GM19238 (cell line): ENCODE data around the gene CPSF4L.
"Not testable (repeated sequence)": the region's sequence is repeated elsewhere in the genome, so short reads cannot be mapped to it uniquely, and the experiment has no call there.

Source experiments
- DNase-seq: peaks from one replicate; pipeline ENCODE4 v3.0.0; 2011; ENCODE audit warnings: low spot score; ENCODE audit not compliant: insufficient read length

Gene CPSF4L

GRCh38 chr17:73261617-73261951 is at the start of gene CPSF4L:
Gene CPSF4L, minus strand, starts transcription at chr17:73261880. Its CDS starts 62 bp downstream, at chr17:73261818.
- DNase-seq: no peak

- no peak for DNase-seq
Measured at GRCh38 chr17:73311428-73311780, 49.7 kb upstream of the CPSF4L start.

- DNase-seq: no peak
Measured at GRCh38 chr17:73309727-73310596, 48.3 kb upstream of the CPSF4L start.

GRCh38 chr17:73308959-73309358 is 47.3 kb upstream of the CPSF4L start:
- DNase-seq: not testable (repeated sequence)

- DNase-seq: no peak
Measured at GRCh38 chr17:73308017-73308823, 46.5 kb upstream of the CPSF4L start.

GRCh38 chr17:73307130-73307529 is 45.5 kb upstream of the CPSF4L start:
- no peak for DNase-seq

GRCh38 chr17:73305845-73306836 is 44.5 kb upstream of the CPSF4L start:
- DNase-seq: no peak

GRCh38 chr17:73304971-73305812 is 43.5 kb upstream of the CPSF4L start:
- no peak for DNase-seq

- no peak for DNase-seq
Measured at GRCh38 chr17:73304438-73304837, 42.8 kb upstream of the CPSF4L start.

- no peak for DNase-seq
Measured at GRCh38 chr17:73302189-73302588, 40.5 kb upstream of the CPSF4L start.

- no peak for DNase-seq
Measured at GRCh38 chr17:73301369-73301768, 39.7 kb upstream of the CPSF4L start.

- no peak for DNase-seq
Measured at GRCh38 chr17:73300392-73300791, 38.7 kb upstream of the CPSF4L start.

GRCh38 chr17:73297934-73298861 is 36.5 kb upstream of the CPSF4L start:
- DNase-seq: no peak

GRCh38 chr17:73293480-73293911 is 31.8 kb upstream of the CPSF4L start:
- DNase-seq: no peak

GRCh38 chr17:73293031-73293430 is 31.4 kb upstream of the CPSF4L start:
- DNase-seq: no peak

- DNase-seq: no peak
Measured at GRCh38 chr17:73292031-73292531, 30.4 kb upstream of the CPSF4L start.

GRCh38 chr17:73291260-73291801 is 29.7 kb upstream of the CPSF4L start:
- DNase-seq: peak; percentile 44

- peak; percentile 37 for DNase-seq
Measured at GRCh38 chr17:73290399-73291259, 28.9 kb upstream of the CPSF4L start.
